Suppressor macrophage treated with lipopolysaccharide for 1 hour (primary cell): ENCODE data around the gene CMTM5.

Source experiments
- DNase-seq, 3 donors: peaks; one replicate each; pipeline ENCODE4 v3.0.0-alpha.2; 2020 to 2022

The CMTM5 gene

DNA sequence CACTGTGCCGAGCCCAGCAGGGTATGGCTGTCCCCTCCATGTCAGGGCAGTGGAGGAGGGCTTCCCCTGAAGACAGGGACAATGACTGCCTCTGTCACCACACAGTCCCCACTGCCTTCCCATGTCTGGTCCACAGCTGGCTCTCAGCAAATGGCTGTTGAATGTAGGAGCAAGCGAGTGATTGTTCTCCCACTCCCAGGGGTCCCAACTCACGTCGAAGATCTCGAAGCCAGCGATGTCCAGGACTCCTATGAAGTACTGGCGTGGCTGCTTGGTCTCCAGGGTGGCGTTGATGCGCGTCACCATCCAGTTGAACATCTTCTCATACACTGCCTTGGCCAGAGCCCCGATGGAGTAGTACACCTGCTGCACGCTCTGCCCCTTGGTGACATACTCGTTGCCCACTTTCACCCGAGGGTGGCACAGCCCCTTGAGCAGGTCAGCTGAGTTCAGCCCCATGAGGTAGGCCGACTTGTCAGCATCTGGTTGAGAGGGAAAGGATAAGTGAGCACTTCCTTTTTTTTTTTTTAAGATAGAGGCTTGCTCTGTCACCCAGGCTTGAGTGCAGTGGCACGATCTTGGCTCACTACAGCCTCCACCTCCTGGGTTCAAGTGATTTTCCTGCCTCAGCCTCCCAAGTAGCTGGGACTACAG lies 23.8 kb downstream of the CMTM5 start:
- DNase-seq: peak in 2 of 3 donors; percentile 39 to 41

DNA sequence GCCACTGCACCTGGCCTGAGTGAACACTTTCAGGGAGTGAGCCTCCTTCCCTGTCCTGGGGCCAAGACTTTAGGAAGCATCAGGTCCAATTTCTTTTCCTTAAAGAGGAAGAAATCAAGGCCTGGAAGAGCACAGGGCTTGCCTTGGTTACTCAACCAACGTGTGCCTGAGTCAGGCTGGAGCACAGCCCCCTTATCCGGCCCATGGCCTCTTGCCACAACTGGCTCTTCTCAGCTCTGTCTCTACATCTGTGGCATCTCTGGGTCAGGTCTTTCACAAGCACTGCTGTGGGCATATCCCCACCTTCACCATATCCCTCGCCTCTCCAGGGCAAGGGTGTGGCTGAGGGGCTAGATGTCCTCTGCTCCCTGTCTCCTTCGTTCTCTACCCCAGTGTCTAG lies 24.4 kb downstream of the CMTM5 start:
- DNase-seq: peak; percentile 52 to 65 (median 61)

DNA sequence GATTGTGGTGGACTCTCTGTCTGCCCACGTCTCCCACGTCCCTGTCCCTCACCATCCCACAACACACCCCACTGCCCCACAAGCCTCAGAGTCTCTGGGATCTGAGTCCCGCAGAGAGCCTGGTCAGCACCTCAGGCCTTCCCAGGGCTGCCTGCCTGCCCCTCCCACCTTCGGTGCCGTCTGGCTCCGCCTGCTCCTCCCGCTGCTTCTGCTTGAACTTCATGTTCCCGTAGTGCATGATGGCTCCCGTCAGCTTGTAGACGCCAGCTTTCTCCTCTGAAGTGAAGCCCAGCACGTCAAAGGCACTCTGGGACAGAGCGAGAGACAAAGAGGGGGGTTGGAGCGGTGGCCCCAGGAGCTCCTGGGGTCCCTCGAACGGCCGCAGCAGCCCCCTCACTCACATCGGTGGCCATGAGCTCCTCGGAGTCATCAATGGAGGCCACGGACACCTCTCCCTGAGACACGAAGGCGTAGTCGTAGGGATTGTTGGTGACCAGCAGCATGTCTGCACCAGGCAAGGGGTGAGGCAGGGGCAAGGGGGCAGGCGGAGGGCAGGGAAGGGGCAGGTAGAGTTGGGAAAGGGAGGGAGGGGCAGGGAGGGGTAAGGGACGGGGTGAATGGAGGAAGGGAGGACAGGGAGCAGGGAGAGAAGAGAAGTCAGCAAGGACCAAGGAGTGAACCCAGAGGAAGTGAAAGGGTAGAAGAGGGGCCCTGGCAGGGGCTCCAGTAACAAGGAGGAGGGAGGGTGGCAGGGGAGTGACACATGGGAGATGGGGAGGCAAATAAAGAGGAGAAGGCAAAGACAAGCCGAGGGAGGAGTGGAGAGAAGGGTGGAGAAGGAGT lies 25.7 kb downstream of the CMTM5 start:
- DNase-seq: no peak

DNA sequence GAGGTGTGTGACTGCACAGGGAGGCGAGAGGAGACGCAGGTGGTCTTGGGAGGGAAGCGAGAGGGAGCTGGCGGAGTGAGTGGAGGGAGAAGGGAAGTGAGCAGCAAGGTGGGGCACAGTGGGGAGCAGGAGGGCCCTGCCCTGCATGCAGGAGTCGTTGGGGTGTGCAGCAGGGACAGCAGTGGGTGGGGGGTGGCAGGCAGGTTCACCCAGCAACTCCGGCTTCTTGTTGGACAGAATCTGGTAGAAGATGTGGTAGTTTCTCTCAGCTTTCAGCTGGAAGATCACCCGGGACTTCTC lies 26.2 kb downstream of the CMTM5 start:
- no peak for DNase-seq

DNA sequence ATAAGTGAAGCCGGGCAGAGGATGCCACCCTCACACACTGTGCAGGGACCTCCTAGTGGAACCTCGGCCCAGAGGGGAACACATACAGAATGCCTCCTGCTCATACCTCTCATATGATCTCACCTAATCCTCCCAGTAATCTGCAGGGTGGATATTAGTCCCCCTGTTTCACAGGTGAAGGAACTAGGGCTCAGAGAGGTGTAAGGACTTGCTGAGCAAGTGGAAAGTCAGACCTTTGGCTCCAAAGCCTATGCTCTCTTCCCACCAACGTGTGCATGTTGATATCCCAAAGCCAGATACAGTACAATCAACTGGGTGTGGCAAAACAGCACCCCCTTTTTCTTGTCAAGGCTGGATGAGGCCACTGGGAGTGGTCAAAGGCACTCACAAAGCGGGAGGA lies 27.1 kb downstream of the CMTM5 start:
- DNase-seq: no peak

DNA sequence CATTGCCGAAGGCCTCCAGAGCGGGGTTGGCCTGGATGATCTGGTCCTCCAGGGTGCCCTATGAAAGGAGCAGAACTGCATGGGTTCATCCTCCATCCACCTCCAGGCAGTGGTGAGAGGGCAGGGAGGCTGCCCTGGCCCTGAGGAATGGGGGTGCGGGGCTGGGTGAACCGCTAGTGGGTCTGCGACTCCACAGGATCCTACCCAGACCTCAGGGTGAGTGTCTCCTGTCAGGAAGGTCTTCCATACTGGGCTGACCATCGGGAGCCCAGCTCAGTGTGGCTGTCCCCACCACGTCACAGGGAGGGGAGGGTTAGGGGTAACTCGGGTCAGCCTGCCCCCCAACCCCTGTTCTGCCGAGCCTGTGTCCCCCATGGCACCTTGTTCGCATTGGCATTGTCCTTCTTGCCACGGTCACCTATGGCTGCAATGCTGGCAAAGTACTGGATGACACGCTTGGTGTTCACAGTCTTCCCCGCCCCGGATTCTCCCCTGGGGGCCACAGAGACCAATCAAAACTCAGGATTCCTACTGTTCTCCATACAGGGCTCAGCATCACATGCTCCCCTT lies 27.6 kb downstream of the CMTM5 start:
- no peak for DNase-seq

DNA sequence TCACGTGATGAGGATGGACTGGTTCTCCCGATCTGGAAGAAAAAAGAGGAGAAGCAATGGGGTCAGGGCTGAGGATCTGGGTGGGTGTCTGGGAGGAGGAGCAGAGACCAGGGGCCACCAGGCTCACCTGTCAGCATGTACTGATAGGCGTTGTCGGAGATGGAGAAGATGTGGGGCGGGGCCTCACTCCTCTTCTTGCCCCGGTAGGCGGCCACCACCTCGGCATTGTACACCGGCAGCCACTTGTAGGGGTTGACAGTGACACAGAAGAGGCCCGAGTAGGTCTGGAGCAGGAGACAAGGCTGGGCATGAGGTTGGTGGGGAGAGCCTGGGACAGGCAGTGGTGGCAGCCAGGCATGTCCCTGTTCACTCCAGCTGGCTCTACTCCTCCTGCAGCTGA lies 28.2 kb downstream of the CMTM5 start:
- DNase-seq: no peak

DNA sequence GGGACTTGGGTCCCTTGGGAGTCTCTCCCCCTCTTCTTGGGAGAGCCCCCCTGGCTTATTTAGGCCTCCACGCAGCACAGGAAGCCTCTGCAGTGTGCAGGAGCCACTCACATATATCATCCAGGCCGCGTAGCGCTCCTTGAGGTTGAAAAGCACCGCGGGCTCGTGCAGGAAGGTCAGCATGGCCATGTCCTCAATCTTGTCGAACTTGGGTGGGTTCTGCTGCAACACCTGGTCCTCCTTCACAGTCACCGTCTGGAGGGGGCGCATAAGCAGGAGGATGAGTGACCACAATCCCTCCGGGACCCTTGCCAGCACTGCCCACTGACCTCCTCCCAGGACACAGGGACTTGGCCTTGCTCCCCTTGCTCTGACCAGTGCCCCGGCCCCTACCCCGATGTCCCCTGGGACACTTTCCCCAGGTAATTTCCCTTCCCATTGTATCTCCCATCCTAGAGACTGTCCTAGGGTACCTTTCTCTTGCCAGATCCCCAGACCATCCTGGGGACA lies 28.7 kb downstream of the CMTM5 start:
- no peak for DNase-seq

DNA sequence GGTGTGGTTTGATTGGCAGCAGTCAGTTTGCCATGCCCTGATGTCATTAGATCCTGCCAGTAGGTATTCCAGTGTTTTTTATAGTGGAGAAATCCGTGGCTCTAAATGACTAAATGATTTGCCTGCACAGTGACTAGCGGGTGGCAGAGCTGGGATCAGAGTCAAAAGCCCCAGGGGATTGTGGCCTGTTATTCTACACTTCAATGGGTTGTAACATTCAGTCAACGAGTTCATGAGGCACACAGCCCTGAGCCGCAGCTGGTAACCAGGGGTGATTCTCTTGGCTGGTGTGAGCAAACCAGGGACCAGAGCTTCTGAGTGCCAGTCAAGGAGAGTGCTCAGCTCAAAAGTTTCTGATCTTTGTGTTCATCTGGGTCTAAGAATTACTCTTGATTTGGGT lies 29.4 kb downstream of the CMTM5 start:
- no peak for DNase-seq

DNA sequence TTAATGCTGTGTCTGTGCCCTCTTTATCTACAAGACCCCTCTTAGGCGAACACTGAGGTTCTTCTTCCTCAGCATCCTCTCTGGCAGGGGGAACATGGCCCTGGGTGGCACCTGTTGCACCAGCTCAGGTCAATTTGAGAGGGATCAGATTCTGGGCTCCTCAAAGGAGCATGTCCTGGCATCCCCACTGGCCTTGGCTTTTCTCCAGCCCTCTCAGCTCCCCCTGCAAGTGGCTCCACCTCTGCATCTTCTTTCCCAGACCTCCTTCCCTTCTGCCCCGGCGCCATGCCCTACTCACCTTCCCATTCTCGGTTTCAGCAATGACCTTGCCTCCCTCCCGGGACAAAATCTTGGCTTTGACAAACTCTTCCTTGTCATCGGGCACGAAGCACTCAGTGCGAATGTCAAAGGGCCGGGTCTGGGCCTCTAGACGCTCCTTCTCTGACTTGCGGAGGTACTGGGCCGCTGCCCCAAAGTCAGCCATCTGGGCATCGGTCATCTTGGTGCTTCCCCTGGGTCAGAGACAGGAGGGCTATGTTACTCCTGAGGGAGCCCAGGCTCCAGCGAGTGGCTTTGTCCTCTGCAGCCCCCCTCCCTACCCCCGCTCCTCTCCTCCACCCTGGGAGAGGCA lies 30.0 kb downstream of the CMTM5 start:
- DNase-seq: no peak

DNA sequence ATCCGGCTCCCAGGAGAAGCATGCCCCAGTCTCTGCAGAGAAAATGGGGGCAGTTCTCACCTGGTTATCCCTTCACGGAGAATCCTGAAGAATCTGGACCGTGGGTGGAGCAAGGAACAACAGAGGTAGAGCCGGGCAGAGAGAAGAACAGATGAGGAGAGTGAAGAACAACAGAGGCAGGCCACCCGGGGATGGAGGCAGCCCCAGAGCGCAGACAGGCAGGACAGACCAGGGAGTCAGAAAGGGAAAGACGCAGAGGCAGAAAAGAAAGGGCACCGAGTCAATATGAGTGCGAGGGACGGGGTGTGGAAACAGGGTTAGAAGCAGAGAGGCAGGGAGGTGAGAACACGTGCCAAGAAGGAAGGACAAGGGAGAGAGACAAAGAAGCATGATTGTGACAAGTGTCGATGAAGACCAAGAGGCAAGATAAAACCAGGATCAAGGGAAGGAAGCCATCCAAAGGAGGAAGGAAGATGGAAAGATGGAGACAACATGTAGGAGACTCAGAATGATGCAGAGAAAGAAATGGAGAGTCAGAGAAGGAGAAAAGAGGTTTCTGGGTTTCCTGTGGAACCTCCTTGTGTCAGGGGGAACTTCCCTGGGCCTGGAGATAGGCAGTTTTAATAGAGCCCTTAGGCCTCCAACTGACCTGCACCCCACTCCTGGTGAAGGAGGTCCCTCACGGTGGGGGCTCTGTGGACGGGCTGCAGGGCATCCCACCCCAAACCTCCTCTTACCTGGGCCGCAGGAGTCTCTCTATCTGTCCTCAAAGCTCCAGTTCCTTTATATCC lies 30.9 kb downstream of the CMTM5 start, which contains the start of gene MYH6:
Gene MYH6 (minus strand): TSS at position 758 of the 791 bp plus-strand sequence. CDS start 1,050 bp downstream, outside the sequence.
- DNase-seq: no peak

DNA sequence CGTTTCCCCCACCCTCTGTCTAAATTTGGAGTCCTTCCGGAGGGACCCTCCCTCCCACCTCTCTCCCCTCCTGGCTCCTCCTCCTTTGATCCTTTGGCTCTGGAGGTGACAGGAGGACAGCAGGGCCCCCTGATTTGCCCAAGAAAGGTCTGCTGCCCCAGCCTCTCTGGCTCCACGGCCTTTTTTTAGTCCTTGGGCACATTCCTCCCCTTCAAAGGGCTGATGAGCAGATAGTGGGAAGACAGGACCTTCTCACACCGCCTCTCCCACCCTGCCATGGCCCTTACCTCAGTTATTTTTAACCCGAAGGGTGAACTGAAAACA lies 31.4 kb downstream of the CMTM5 start:
- no peak for DNase-seq

DNA sequence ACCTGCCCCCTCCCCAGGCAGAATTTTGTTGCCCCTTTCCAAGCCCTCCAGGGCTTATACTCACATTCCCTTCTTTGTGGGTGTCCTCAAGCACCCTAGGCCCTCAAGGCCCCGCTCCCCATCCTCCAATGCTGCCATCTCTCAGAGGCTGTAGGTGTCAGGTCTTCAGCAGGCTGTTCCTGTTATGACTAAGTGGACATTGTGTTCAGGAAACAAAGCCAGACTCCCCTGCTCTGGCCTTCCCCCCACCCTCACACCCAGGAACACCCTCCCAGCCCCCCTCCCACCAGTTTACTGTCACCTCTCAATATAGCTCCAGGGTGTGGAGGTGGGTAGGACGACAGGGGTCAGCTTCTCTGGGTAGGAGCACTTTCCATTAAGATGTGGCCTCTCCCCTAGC lies 32.6 kb downstream of the CMTM5 start:
- DNase-seq: no peak

DNA sequence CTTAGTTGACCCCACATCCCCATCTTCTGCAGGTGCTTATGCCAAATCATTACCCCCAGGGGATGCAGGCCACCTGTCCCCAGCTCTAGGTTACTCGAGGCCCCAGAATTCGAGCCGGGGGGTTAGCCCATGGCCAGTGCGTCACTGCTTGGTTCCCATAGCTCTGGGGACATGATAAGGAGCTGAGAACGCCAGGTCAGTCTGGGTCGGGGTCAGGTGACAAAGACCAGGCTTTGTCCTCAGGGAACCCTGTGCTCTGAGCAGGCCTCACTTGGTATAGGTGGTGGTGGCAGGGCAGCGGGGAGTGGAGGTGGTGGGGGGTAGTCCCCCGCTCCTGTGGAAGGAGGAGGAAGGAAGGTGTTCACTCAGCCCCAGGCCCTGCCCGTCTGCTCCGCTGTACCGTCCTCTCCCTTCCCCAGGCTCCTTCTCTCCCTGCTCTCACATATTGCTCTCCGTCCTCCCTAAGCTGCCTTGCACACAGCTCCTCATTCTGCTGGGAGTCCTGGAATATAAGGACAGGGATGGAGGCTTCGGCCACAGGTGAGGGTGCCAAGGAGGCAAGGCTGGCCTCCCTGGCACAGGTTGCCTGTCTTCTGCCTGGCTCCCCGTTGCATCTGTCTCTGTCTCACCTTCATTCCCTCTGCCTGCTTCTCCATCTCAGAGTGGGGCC lies 33.3 kb downstream of the CMTM5 start:
- DNase-seq: no peak

DNA sequence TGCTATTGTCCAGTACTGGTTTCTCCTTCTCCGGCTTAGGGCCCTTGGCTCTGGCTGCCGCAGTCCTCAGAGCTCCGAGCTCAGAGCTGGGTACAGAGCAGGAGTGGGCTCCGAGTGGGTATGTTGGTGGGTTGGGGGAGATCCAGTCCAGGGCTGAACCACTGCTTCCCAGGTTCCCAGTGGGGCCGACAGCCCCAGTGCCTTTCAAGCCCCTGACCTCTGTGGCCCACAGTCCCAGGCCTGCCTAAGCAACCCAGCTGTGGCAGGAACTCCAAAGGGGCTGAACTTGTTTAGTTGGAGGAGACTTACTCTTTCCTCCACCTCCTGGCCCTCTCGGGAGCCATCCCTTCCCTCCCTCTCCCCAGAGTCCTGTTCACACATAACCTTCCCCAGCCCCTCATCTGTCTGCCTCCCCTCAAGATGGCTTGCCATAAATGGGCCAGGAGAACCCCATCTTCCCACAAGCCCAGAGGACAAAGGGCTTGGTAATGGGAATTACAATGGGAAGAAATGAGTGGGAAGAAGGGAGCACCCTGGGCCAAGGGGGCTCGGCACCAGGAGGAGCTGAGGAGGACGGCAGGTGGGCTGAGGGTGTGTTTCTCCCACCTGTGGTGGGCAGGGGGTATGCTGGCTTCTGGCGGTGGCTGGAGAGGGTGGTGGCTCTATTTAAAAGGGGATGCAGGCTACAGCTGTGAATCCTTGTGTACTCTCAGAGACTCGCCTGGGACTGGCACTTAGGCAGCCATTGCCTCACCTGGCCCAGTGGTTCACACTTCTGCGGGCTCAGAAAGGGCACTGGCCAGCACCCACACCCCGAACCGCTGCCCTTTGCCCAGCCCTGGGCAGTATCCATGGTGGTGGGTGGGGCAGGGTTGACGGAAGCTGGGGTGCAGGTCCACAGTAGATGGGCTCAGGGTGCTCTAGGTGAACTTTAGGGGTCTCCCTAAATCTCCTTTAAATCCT lies 35.0 kb downstream of the CMTM5 start:
- DNase-seq: no peak

DNA sequence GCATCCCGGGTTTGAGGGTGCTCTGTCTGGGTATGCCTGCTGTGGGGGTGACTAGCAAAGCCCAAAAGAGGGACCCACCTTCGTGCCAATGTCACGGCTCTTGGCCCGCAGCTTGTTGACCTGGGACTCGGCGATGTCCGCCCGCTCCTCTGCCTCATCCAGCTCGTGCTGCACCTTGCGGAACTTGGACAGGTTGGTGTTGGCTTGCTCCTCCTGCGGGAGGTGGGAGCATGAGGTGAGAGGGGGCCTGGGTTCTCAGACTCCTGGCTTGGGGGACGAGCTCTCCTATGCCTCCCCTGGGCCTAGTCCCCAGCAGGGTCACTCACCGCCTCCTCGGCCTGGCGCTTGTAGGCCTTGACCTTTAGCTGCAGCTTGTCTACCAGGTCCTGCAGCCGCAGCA lies 36.8 kb downstream of the CMTM5 start:
- DNase-seq: no peak

DNA sequence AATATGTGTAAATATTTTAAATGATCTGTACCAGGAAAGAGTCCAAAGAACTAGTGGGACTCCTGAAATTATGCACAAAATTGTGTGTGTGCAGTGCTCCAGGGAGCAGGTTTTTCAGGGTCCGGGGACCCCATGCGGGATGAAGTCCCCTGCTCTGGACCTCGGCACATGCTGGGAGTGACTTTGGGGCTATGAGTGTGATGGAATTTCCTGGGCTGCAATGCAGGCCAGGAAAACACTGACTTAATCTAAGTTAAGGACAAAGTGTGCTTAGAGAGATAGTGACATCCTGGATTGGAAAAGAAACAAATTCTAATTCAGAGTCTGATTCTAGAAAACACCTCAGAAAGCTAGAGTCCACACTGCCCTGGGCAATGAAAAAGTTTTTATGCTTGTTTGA lies 37.4 kb downstream of the CMTM5 start:
- no peak for DNase-seq

DNA sequence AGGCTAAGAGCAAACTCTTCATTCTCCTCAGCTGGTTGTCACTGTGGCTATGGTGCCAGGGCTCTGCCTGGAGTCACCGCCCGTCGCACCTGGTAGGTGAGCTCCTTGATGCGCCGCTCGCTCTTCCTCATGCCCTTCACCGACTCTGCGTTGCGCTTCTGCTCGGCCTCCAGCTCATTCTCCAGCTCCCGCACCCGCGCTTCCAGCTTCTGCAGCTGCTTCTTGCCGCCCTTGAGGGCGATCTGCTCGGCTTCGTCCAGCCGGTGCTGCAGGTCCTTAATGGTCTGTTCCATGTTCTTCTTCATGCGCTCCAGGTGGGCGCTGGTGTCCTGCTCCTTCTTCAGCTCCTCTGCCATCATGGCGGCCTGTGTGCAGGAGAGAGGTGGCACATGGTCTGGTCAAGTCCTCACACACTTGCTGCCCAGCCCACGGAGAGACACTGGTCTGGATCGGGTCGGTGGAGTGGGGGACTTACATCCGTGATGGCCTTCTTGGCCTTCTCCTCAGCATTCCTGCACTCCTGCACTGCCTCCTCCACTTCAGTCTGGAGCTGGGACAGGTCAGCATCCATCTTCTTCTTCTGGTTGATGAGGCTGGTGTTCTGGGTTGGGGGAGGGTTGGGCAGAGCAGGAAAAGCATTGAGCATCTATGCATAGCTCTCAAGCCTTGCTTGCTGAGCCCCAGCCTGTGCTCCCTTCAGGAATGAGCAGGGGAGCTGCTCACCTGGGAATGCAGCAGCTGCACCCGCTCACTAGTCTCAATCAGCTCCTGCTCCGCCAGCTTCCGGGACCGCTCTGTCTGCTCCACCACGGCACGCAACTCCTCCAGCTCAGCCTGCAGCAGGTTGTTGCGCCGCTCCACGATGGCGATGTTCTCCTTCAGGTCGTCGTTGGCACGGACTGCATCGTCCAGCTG lies 38.3 kb downstream of the CMTM5 start:
- DNase-seq: no peak

DNA sequence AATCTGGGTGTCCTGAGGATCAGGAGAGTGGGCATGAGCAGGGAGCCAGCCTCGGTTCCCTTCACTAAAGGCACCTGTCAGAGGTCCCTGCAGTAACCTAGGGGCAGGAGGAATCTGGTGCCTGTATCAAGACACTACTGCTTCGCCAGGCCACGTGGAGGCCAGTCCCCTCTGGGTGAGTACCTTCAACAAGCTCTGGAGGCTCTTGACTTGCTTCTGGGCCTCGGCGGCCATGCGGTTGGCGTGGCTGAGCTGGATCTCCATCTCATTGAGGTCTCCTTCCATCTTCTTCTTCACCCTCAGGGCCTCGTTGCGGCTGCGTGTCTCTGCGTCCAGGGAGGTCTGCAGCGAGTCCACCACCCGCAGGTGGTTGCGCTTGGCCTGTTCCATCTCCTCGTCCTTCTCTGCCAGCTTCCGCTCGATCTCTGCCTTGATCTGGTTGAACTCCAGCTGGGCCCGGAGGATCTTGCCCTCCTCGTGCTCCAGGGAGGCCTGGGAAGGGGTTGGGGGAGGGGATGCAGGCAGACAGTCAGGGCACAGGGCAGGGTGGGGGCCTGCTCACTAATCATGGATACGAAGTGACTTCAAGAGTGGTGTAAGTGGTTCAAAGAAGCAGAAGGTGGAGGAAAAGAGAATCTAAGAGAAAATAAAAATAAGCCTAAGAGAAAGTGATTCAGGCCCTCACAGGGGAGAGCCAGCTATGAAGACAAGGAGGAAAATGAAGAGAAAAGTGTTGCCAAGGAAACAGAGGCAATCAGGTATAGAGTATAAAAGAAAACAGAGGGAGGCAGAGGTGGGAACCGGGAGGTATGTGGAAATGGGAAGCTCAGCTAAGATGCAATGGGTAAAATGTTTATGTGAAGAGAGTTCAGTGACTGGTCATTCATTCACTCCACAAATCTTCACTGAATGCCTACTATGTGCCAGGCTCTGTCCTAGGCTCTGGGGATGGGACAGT lies 39.3 kb downstream of the CMTM5 start:
- no peak for DNase-seq
